Ovary (tissue), 9 donors: ENCODE measurements around the gene EXOC3L1. TPM values are rescaled to one million over a fixed set of nuclear protein-coding genes. Genes with fewer than 3 reads are reported as not detected.

ENCODE experiments used
- DNase-seq, 5 donors: peaks; one replicate each; pipeline ENCODE4 v3.0.0-alpha.2; 2019 to 2020
- H3K27ac ChIP-seq, 2 donors: fragments of 200-600 bp; one replicate each; pipeline versions ENCODE4 v1.5.1 to v1.8.0; 2019 to 2022
- H3K27me3 ChIP-seq: fragments of 200-600 bp; one replicate; pipeline ENCODE4 v1.8.0; 2022
- H3K36me3 ChIP-seq: fragments of 200-600 bp; sonication (generic); one replicate; pipeline ENCODE4 v1.5.1; 2019
- H3K4me1 ChIP-seq: one replicate; pipeline ENCODE4 v1.8.1; 2013; ENCODE audit warnings: mild to moderate bottlenecking, moderate library complexity; ENCODE audit not compliant: insufficient read depth
- H3K4me3 ChIP-seq: fragments of 200-600 bp; sonication (generic); one replicate; pipeline ENCODE4 v1.5.1; 2017
- H3K9me3 ChIP-seq, 2 donors: fragments of 200-600 bp in 1 of 2; sonication (generic) in 1 of 2; one replicate each; pipeline versions ENCODE4 v1.5.1 to v1.8.1; 2013 to 2019; ENCODE audit warnings: mild to moderate bottlenecking in 1 of 2, moderate library complexity in 1 of 2
- EP300 ChIP-seq: sonication (generic); formaldehyde crosslinking; IDR thresholded peaks from one replicate; pipeline ENCODE4 v1.6.1; 2017; ENCODE audit warnings: antibody characterized with exemption
- POLR2A ChIP-seq: fragments of 450-650 bp; IDR thresholded peaks from one replicate; pipeline ENCODE4 v1.6.1; 2017; ENCODE audit warnings: antibody characterized with exemption, mild to moderate bottlenecking, moderate library complexity
- WGBS, 3 donors: extraction: QIAGEN DNeasy Blood & Tissue Kit in 1 of 3; methylation state at CpG; one replicate each; pipeline versions ENCODE4 v1.1.5 to v1.1.7; 2013 to 2017; 5-methylcytosine and 5-hydroxymethylcytosine counted together
- intact Hi-C, 4 donors: fragments of 100-400 bp; cut with DNase I; formaldehyde crosslinking; loops; one replicate each; pipeline versions ENCODE4 v1.11.0 to v1.15.1; 2022 to 2023
- microRNA counts: library from miRNA; unstranded; fragments of <30 nt; microRNA quantifications from one replicate; lab custom pipeline; 2016
- microRNA-seq, 3 donors: library from miRNA; unstranded; fragments of <30 nt; microRNA quantifications; one replicate each; pipeline versions ENCODE4 to v1.2.0, GENCODE V29; 2019 to 2020
- polyA plus RNA-seq, 2 donors: library from polyadenylated mRNA; stranded (reverse); fragments of 200-250 nt in 1 of 2; fragments of 350-450 nt in 1 of 2; fragmentation: Illumina TruSeq in 1 of 2; extraction: RNeasy Lipid Tissue Mini Kit (QIAGEN cat#74804) in 1 of 2; gene quantifications; one replicate each; pipeline ENCODE4 v1.2.3, GENCODE V29; 2013 to 2014
- small RNA-seq: library from RNA; depleted of rRNA; stranded (forward); fragments of <200 nt; gene quantifications from one replicate; pipeline ENCODE3, GENCODE V24; 2016
- total RNA-seq, 7 donors: library from RNA; depleted of rRNA in 2 of 7; stranded (reverse); fragments of >200 nt in 2 of 7; fragmentation: NEBNext Ultra II Directional in 3 of 7; extraction: Animal tissue kit (Norgen Biotek cat#: 25700) in 3 of 7; gene quantifications; one replicate each; pipeline versions ENCODE4 v1.1.0 to v1.2.4, GENCODE V29; 2016 to 2023
- TF ChIP-seq, protein P1 (sequence below), 3 donors: fragments of 450-650 bp in 2 of 3; fragments of 200-600 bp in 1 of 3; IDR thresholded peaks; one replicate each; pipeline versions ENCODE4 v1.5.1 to v1.8.0; 2016 to 2022; ENCODE audit warnings: antibody characterized with exemption in 3 of 3, mild to moderate bottlenecking in 1 of 3
- donor health status: DM: no; HTN: no; CAD: no; lungs with moderate emphysema.
- donor health status: DM: no; HTN: no; CAD: no.
- donor health status: Bipolar disorder and iron deficiency.
- donor health status: DM: yes; HTN: yes; CAD: no.
- donor health status: DM: no; HTN: no; CAD: no.
- donor health status: DM: yes; HTN: yes; CAD: no.

Gene EXOC3L1
- total and polyA plus RNA-seq, 9 donors: 0.32 to 33.0 (median 12.2) TPM

DNA sequence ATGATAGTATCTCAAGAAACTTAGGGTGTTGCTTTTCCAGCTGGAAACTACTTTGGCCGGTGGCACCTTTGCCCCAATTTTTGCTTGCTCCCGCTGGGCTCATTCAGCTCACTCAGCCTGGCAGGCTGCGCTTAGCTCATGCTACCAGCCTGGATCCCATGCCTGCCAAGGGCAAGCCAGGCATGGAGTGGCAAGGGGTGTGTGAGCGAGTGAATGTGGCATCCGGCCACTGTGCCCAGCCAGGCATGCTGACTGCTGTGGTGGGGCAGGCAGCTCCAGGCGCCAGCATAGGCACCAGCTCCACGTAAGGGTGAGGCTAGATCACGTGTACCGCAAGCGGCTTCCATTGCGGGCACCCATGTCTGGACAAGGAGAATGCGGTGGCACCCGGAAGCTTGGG is 48.5 kb downstream of the EXOC3L1 start:
- H3K4me1 ChIP-seq: no peaks in the 10 kb centered on the region
- intact Hi-C loops: no loop called here
- no peak for DNase-seq

DNA sequence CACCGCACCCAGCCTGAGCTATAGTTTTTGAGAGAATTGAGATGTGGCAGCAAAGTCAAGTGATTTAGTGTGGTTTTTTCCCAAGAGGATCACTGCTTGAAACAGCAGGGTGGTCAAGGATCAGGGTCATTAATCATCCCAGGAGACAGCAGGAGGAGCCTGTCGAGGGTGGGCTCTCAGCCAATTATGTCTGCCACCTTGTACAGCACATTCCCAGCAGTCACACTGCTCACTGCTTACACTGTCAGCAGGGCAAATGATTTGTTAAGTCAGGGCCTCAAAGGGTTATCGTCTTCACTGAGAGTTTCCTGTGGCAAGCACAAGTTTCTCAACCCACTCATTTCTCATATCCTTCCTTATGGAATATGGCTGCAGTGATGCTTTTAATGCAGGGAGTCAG is 52.3 kb downstream of the EXOC3L1 start:
- WGBS, 3 donors: 42 to 46% (median 45%) methylated on average over 3 of the region's 3 CpGs
- TF ChIP-seq, protein P1, sequence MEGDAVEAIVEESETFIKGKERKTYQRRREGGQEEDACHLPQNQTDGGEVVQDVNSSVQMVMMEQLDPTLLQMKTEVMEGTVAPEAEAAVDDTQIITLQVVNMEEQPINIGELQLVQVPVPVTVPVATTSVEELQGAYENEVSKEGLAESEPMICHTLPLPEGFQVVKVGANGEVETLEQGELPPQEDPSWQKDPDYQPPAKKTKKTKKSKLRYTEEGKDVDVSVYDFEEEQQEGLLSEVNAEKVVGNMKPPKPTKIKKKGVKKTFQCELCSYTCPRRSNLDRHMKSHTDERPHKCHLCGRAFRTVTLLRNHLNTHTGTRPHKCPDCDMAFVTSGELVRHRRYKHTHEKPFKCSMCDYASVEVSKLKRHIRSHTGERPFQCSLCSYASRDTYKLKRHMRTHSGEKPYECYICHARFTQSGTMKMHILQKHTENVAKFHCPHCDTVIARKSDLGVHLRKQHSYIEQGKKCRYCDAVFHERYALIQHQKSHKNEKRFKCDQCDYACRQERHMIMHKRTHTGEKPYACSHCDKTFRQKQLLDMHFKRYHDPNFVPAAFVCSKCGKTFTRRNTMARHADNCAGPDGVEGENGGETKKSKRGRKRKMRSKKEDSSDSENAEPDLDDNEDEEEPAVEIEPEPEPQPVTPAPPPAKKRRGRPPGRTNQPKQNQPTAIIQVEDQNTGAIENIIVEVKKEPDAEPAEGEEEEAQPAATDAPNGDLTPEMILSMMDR (IDR thresholded peaks at IDR 0.05): no peak
- TF ChIP-seq POLR2A (no peak), EP300 (no peak)
- intact Hi-C loops: no loop called here
- H3K4me1 ChIP-seq: no peaks in the 10 kb centered on the region
- H3K9me3 ChIP-seq: no peaks in the 10 kb centered on the region
- no peaks in the 10 kb centered on the region for H3K36me3 ChIP-seq
- H3K4me3 ChIP-seq: no peak overlapping the region
- no peak for DNase-seq
- no peaks in the 10 kb centered on the region for H3K27me3 ChIP-seq
- no peak overlapping the region for H3K27ac ChIP-seq

More for the DNA sequence above, 48.5 kb downstream of the EXOC3L1 start:
- WGBS, 3 donors: 97 to 99% (median 97%) methylated on average over 13 of the region's 13 CpGs
- TF ChIP-seq POLR2A: no peak
- no peak for TF ChIP-seq EP300
- TF ChIP-seq, protein P1 (IDR thresholded peaks at IDR 0.05): no peak
- H3K27ac ChIP-seq: no peak overlapping the region
- no peak overlapping the region for H3K4me3 ChIP-seq
- H3K27me3 ChIP-seq: no peaks in the 10 kb centered on the region
- H3K9me3 ChIP-seq: no peaks in the 10 kb centered on the region
- H3K36me3 ChIP-seq: peaks cover 2% of the 10 kb centered on the region

MicroRNA genes within 50 kb of the gene (microRNA counts, 767-probe panel; counts per million panel counts)
- microRNA hsa-miR-328 (lab: Ali Mortazavi, UCI): 530 counts per million, percentile 78 among the panel's probes with 10 or more counts

Small RNA genes lying within 50 kb of the gene (microRNA-seq; reads per million reads assigned to microRNA genes)
- gene MIR328: 149 to 619 (median 331) reads per million in 3 donors

Small RNA genes lying within 50 kb of the gene (small RNA-seq; reads per million reads assigned to genes)
- gene MIR328: 6.8 reads per million, percentile 82 among the genes with 10 or more reads in this experiment

Other genes starting within 250 kb of the EXOC3L1 start
- 1 to 10 TPM in 5 of 7 donors, under 1 TPM in 2; 0.45 to 2.3 (median 1.4) TPM for gene CES3, start 228.9 kb downstream of the EXOC3L1 start, total RNA-seq
- gene CES3, start 228.9 kb downstream of the EXOC3L1 start, polyA plus RNA-seq: under 1 TPM; 0.73 to 0.91 TPM
- gene CES4A, start 201.5 kb downstream of the EXOC3L1 start, total RNA-seq: 10 to 100 TPM in 5 of 7 donors, 1 to 10 TPM in 2; 6.7 to 67.1 (median 15.5) TPM
- 1 to 10 TPM; 6.0 to 9.7 TPM for gene CES4A, start 201.5 kb downstream of the EXOC3L1 start, polyA plus RNA-seq
- 10 to 100 TPM; 39.9 to 58.3 (median 48.9) TPM for gene CBFB, start 161.0 kb downstream of the EXOC3L1 start, total RNA-seq
- gene CBFB, start 161.0 kb downstream of the EXOC3L1 start, polyA plus RNA-seq: 10 to 100 TPM; 19.2 to 23.8 TPM
- 10 to 100 TPM; 13.7 to 17.4 (median 14.9) TPM for gene PHAF1, start 80.2 kb downstream of the EXOC3L1 start, total RNA-seq
- 10 to 100 TPM in 1 of 2 donors, 1 to 10 TPM in 1; 9.0 to 25.1 TPM for gene PHAF1, start 80.2 kb downstream of the EXOC3L1 start, polyA plus RNA-seq
- 10 to 100 TPM; 11.1 to 45.7 (median 28.7) TPM for gene B3GNT9, start 39.1 kb downstream of the EXOC3L1 start, total RNA-seq
- gene B3GNT9, start 39.1 kb downstream of the EXOC3L1 start, polyA plus RNA-seq: 10 to 100 TPM; 17.1 to 18.1 TPM
- gene TRADD, start 30.2 kb downstream of the EXOC3L1 start, total RNA-seq: 10 to 100 TPM in 6 of 7 donors, 1 to 10 TPM in 1; 7.3 to 30.9 (median 15.5) TPM
- 10 to 100 TPM in 1 of 2 donors, 1 to 10 TPM in 1; 4.2 to 15.7 TPM for gene TRADD, start 30.2 kb downstream of the EXOC3L1 start, polyA plus RNA-seq
- 10 to 100 TPM in 6 of 7 donors, 1 to 10 TPM in 1; 8.8 to 23.0 (median 15.0) TPM for gene FBXL8, start 30.2 kb downstream of the EXOC3L1 start, total RNA-seq
- 10 to 100 TPM in 1 of 2 donors, 1 to 10 TPM in 1; 1.3 to 13.1 TPM for gene FBXL8, start 30.2 kb downstream of the EXOC3L1 start, polyA plus RNA-seq
- gene HSF4, start 25.4 kb downstream of the EXOC3L1 start, total RNA-seq: 100 to 1,000 TPM in 1 of 7 donors, 10 to 100 TPM in 6; 30.8 to 115 (median 77.7) TPM
- 10 to 100 TPM in 1 of 2 donors, 1 to 10 TPM in 1; 9.9 to 44.9 TPM for gene HSF4, start 25.4 kb downstream of the EXOC3L1 start, polyA plus RNA-seq
- gene NOL3, start 19.6 kb downstream of the EXOC3L1 start, total RNA-seq: 10 to 100 TPM; 14.1 to 31.7 (median 21.4) TPM
- gene NOL3, start 19.6 kb downstream of the EXOC3L1 start, polyA plus RNA-seq: 10 to 100 TPM; 17.9 to 23.1 TPM
- 10 to 100 TPM; 16.8 to 96.4 (median 65.7) TPM for gene MATCAP1, start 6.2 kb downstream of the EXOC3L1 start, total RNA-seq
- 10 to 100 TPM; 15.4 to 38.4 TPM for gene MATCAP1, start 6.2 kb downstream of the EXOC3L1 start, polyA plus RNA-seq
- 10 to 100 TPM; 36.0 to 75.7 (median 52.9) TPM for gene E2F4, start 2.0 kb upstream of the EXOC3L1 start, total RNA-seq
- 10 to 100 TPM; 17.6 to 36.2 TPM for gene E2F4, start 2.0 kb upstream of the EXOC3L1 start, polyA plus RNA-seq
- 10 to 100 TPM in 1 of 7 donors, 1 to 10 TPM in 6; 1.1 to 14.8 (median 2.8) TPM for gene ELMO3, start 9.0 kb upstream of the EXOC3L1 start, total RNA-seq
- gene ELMO3, start 9.0 kb upstream of the EXOC3L1 start, polyA plus RNA-seq: 1 to 10 TPM in 1 of 2 donors, not detected in 1; 1.2 TPM
- 10 to 100 TPM; 23.8 to 39.2 (median 32.1) TPM for gene TMEM208, start 37.0 kb upstream of the EXOC3L1 start, total RNA-seq
- gene TMEM208, start 37.0 kb upstream of the EXOC3L1 start, polyA plus RNA-seq: 10 to 100 TPM; 26.3 to 52.0 TPM
- 10 to 100 TPM; 17.2 to 84.2 (median 41.8) TPM for gene FHOD1, start 57.3 kb upstream of the EXOC3L1 start, total RNA-seq
- 10 to 100 TPM; 16.0 to 26.2 TPM for gene FHOD1, start 57.3 kb upstream of the EXOC3L1 start, polyA plus RNA-seq
- gene SLC9A5, start 58.8 kb upstream of the EXOC3L1 start, total RNA-seq: 1 to 10 TPM in 5 of 7 donors, under 1 TPM in 2; 0.36 to 3.1 (median 1.3) TPM
- gene SLC9A5, start 58.8 kb upstream of the EXOC3L1 start, polyA plus RNA-seq: 1 to 10 TPM in 1 of 2 donors, under 1 TPM in 1; 0.53 to 1.1 TPM
- gene PLEKHG4, start 89.4 kb upstream of the EXOC3L1 start, total RNA-seq: 10 to 100 TPM; 12.4 to 37.9 (median 27.6) TPM
- 10 to 100 TPM in 1 of 2 donors, 1 to 10 TPM in 1; 5.1 to 38.6 TPM for gene PLEKHG4, start 89.4 kb upstream of the EXOC3L1 start, polyA plus RNA-seq
- gene KCTD19, start 136.6 kb upstream of the EXOC3L1 start, total RNA-seq: under 1 TPM in 3 of 7 donors, not detected in 4; 0.05 to 0.32 (median 0.12) TPM
- gene KCTD19, start 136.6 kb upstream of the EXOC3L1 start, polyA plus RNA-seq: under 1 TPM; 0.07 to 0.70 TPM
- gene LRRC36, start 136.7 kb upstream of the EXOC3L1 start, total RNA-seq: 1 to 10 TPM in 4 of 7 donors, under 1 TPM in 2, not detected in 1; 0.58 to 2.6 (median 1.2) TPM
- under 1 TPM; 0.59 to 0.80 TPM for gene LRRC36, start 136.7 kb upstream of the EXOC3L1 start, polyA plus RNA-seq
- gene TPPP3, start 203.4 kb upstream of the EXOC3L1 start, total RNA-seq: 100 to 1,000 TPM in 1 of 7 donors, 10 to 100 TPM in 4, 1 to 10 TPM in 2; 2.2 to 269 (median 10.9) TPM
- gene TPPP3, start 203.4 kb upstream of the EXOC3L1 start, polyA plus RNA-seq: 10 to 100 TPM; 15.2 to 15.6 TPM
- gene ZDHHC1, start 226.3 kb upstream of the EXOC3L1 start, total RNA-seq: 10 to 100 TPM; 17.3 to 45.5 (median 24.8) TPM
- gene ZDHHC1, start 226.3 kb upstream of the EXOC3L1 start, polyA plus RNA-seq: 10 to 100 TPM in 1 of 2 donors, 1 to 10 TPM in 1; 1.4 to 15.7 TPM
- 10 to 100 TPM in 5 of 7 donors, 1 to 10 TPM in 2; 1.3 to 26.3 (median 17.1) TPM for gene HSD11B2, start 241.0 kb upstream of the EXOC3L1 start, total RNA-seq
- 1 to 10 TPM; 4.6 to 5.1 TPM for gene HSD11B2, start 241.0 kb upstream of the EXOC3L1 start, polyA plus RNA-seq